B cell (primary cell): Measurements from ENCODE around the gene PLD1. TPM values are rescaled to one million over a fixed set of nuclear protein-coding genes. Genes with fewer than 3 reads are reported as not detected.

ENCODE experiments used
- ATAC-seq: fragments of 200-7000 bp; cut with Tn5 transposase; one replicate; pipeline ENCODE4 v1.10.0; 2021; ENCODE audit warnings: low read depth, mild to moderate bottlenecking, moderate number of reproducible peaks, moderate library complexity
- CTCF ChIA-PET: fragments of 350-600 bp; sonication (Branson Sonifier 250); formaldehyde crosslinking; loops from one replicate; lab custom pipeline; 2021; ENCODE audit warnings: antibody characterized with exemption, inconsistent platforms; lab: Charles Lee
- POLR2A ChIA-PET: fragments of 350-600 bp; sonication (Branson Sonifier 250); formaldehyde crosslinking; loops from one replicate; lab custom pipeline; 2021; ENCODE audit warnings: antibody characterized with exemption; lab: Charles Lee
- DNase-seq: peaks from one replicate; pipeline ENCODE4 v3.0.0; 2013
- H2AFZ ChIP-seq: 2 replicates; pipeline ENCODE4 v1.6.1; 2012; ENCODE audit warnings: mild to moderate bottlenecking, low read depth, low read length; ENCODE audit not compliant: insufficient read depth, poor library complexity, severe bottlenecking
- H3K27ac ChIP-seq, 2 donors: 1 replicate in 1 of 2; 2 replicates in 1 of 2; pipeline ENCODE4 v1.5.1; 2012 to 2013; ENCODE audit warnings: low read length in 2 of 2, mild to moderate bottlenecking in 2 of 2, moderate library complexity in 1 of 2
- H3K27me3 ChIP-seq, 4 experiments: fragments of 200-600 bp in 1 of 4; sonication (generic) in 1 of 4; replicated peaks in 1 of 4; 1 replicate in 2 of 4; 2 replicates in 2 of 4; pipeline versions ENCODE4 v1.6.1 to v1.7.0; 2013 to 2016; ENCODE audit warnings: low read length in 3 of 4, mild to moderate bottlenecking in 2 of 4, mixed read lengths in 1 of 4, moderate library complexity in 1 of 4; ENCODE audit not compliant: insufficient read depth in 4 of 4, control insufficient read depth in 3 of 4; ENCODE audit errors: control extremely low read depth in 1 of 4
- H3K36me3 ChIP-seq, 2 experiments: replicated peaks in 1 of 2; 1 replicate in 1 of 2; 2 replicates in 1 of 2; pipeline versions ENCODE4 v1.6.1 to v1.7.1; 2013; ENCODE audit warnings: low read length in 1 of 2; ENCODE audit not compliant: insufficient read depth in 2 of 2, control insufficient read depth in 1 of 2; ENCODE audit errors: control extremely low read depth in 1 of 2, extremely low read depth in 1 of 2
- H3K4me1 ChIP-seq, 2 donors: fragments of 200-600 bp in 1 of 2; sonication (generic) in 1 of 2; 1 replicate in 1 of 2; 2 replicates in 1 of 2; pipeline versions ENCODE4 v1.5.1 to v1.6.1; 2013 to 2017; ENCODE audit warnings: low read length in 2 of 2; ENCODE audit not compliant: control insufficient read depth in 2 of 2, insufficient read depth in 2 of 2
- H3K4me2 ChIP-seq: replicated peaks from 2 replicates; pipeline ENCODE3; 2012; ENCODE audit warnings: mild to moderate bottlenecking, low read depth, low read length; ENCODE audit not compliant: poor library complexity, severe bottlenecking
- H3K4me3 ChIP-seq, 5 experiments: fragments of 200-600 bp in 1 of 5; sonication (generic) in 1 of 5; 1 replicate in 3 of 5; 2 replicates in 2 of 5; pipeline versions ENCODE4 v1.5.1 to v1.7.0; 2011 to 2016; ENCODE audit warnings: low read length in 4 of 5, mild to moderate bottlenecking in 4 of 5, low read depth in 2 of 5, control low read depth in 1 of 5, moderate library complexity in 1 of 5; ENCODE audit not compliant: insufficient read depth in 1 of 5; ENCODE audit errors: control extremely low read depth in 1 of 5, extremely low read depth in 1 of 5
- H3K79me2 ChIP-seq: fragments of 200-600 bp; sonication (generic); one replicate; pipeline ENCODE4 v1.6.0; 2016; ENCODE audit warnings: low read length; ENCODE audit not compliant: control insufficient read depth, insufficient read depth
- H3K9ac ChIP-seq: fragments of 200-600 bp; sonication (generic); 2 replicates; pipeline ENCODE4 v1.6.1; 2017; ENCODE audit warnings: mild to moderate bottlenecking, low read length, moderate library complexity
- H3K9me3 ChIP-seq, 3 donors: one replicate each; pipeline versions ENCODE4 v1.6.1 to v1.7.1; 2013; ENCODE audit warnings: low read length in 2 of 3; ENCODE audit not compliant: control insufficient read depth in 2 of 3, insufficient read depth in 1 of 3; ENCODE audit errors: control extremely low read depth in 1 of 3
- H4K20me1 ChIP-seq: 2 replicates; pipeline ENCODE4 v1.6.0; 2012; ENCODE audit warnings: mild to moderate bottlenecking, low read length; ENCODE audit not compliant: insufficient read depth, control insufficient read depth, poor library complexity, severe bottlenecking
- H3K27ac Mint-ChIP-seq: one replicate; pipeline ENCODE4 v1.8.0; 2021; ENCODE audit warnings: mixed read lengths
- H3K27me3 Mint-ChIP-seq: one replicate; pipeline ENCODE4 v1.8.0; 2021; ENCODE audit warnings: mixed read lengths
- H3K4me1 Mint-ChIP-seq: one replicate; pipeline ENCODE4 v1.8.0; 2021; ENCODE audit warnings: mixed read lengths
- H3K4me3 Mint-ChIP-seq: one replicate; pipeline ENCODE4 v1.8.0; 2021; ENCODE audit warnings: mixed read lengths
- H3K9me3 Mint-ChIP-seq: one replicate; pipeline ENCODE4 v1.8.0; 2022; ENCODE audit warnings: mixed read lengths; ENCODE audit not compliant: insufficient read depth
- CTCF ChIP-seq: fragments of 200-600 bp; IDR thresholded peaks from one replicate; pipeline ENCODE4 v1.8.0; 2022; ENCODE audit warnings: antibody characterized with exemption, mild to moderate bottlenecking
- EZH2 ChIP-seq: IDR thresholded peaks from 2 replicates; pipeline ENCODE4 v1.6.1; 2012; ENCODE audit warnings: borderline replicate concordance, low read depth, mild to moderate bottlenecking, moderate library complexity, low read length; ENCODE audit not compliant: insufficient read depth, poor library complexity, severe bottlenecking
- WGBS: methylation state at CpG from one replicate; pipeline ENCODE4 v1.1.5; 2013; ENCODE audit warnings: missing lambda C conversion rate; ENCODE audit not compliant: insufficient coverage; 5-methylcytosine and 5-hydroxymethylcytosine counted together
- intact Hi-C: fragments of 100-400 bp; cut with micrococcal nuclease; formaldehyde crosslinking; loops from one replicate; pipeline ENCODE4 v1.10.0; 2022
- polyA plus RNA-seq: library from polyadenylated mRNA; depleted of rRNA; stranded (reverse); fragments of >200 nt; gene quantifications from 2 replicates; pipeline ENCODE4 v1.2.3, GENCODE V29; 2012
- total RNA-seq, 2 donors: library from RNA; stranded (reverse); fragments of 120-200 nt in 1 of 2; gene quantifications; 1 replicate in 1 of 2; 2 replicates in 1 of 2; pipeline versions ENCODE4 v1.2.3 to v1.2.4, GENCODE V29; 2013 to 2022

Gene PLD1
- total and polyA plus RNA-seq, 2 donors (not counting 1 experiment from before 2014, with no cell fraction given): 0.24 to 0.52 TPM

GRCh38 chr3:171653701-171654100 is 156.6 kb downstream of the PLD1 start:
- WGBS: no CpG with 5 or more reads among the region's 6 CpGs
- no peaks in the 10 kb centered on the region for H3K36me3 ChIP-seq
- no peaks in the 10 kb centered on the region for H3K4me1 ChIP-seq
- H4K20me1 ChIP-seq: no peaks in the 10 kb centered on the region
- H3K4me3 ChIP-seq: no peak overlapping the region
- no peak for DNase-seq
- H3K27ac ChIP-seq: no peak overlapping the region
- H2AFZ ChIP-seq: no peak overlapping the region
- intact Hi-C loops: no loop called here
- H3K27me3 Mint-ChIP-seq: peaks cover 12% of the 10 kb centered on the region
- no peaks in the 10 kb centered on the region for H3K4me1 Mint-ChIP-seq
- H3K79me2 ChIP-seq: no peaks in the 10 kb centered on the region
- POLR2A ChIA-PET: no interaction called here
- H3K9ac ChIP-seq: no peak overlapping the region
- H3K27me3 ChIP-seq: no peaks in the 10 kb centered on the region
- no peak for TF ChIP-seq CTCF
- no peak for TF ChIP-seq EZH2
- H3K4me3 Mint-ChIP-seq: no peak overlapping the region
- H3K4me2 ChIP-seq: no peak overlapping the region
- H3K9me3 ChIP-seq: no peaks in the 10 kb centered on the region
- no peak for ATAC-seq
- CTCF ChIA-PET: no interaction called here
- H3K27ac Mint-ChIP-seq: no peak overlapping the region
- no peaks in the 10 kb centered on the region for H3K9me3 Mint-ChIP-seq

- no peaks in the 10 kb centered on the region for H3K4me1 ChIP-seq
- Mint-ChIP-seq H3K27ac (no peak overlapping the region), H3K4me1 (no peaks in the 10 kb centered on the region), H3K27me3 (peaks cover 8% of the 10 kb centered on the region), H3K4me3 (no peak overlapping the region), H3K9me3 (no peaks in the 10 kb centered on the region)
- intact Hi-C loops: no loop called here
- no peaks in the 10 kb centered on the region for H3K79me2 ChIP-seq
- ATAC-seq (no peak), DNase-seq (no peak)
- no peak overlapping the region for H3K27ac ChIP-seq
- H3K9me3 ChIP-seq: no peaks in the 10 kb centered on the region
- no peak overlapping the region for H2AFZ ChIP-seq
- no peaks in the 10 kb centered on the region for H4K20me1 ChIP-seq
- H3K27me3 ChIP-seq: no peaks in the 10 kb centered on the region
- TF ChIP-seq EZH2 (no peak), CTCF (no peak)
- no CpG with 5 or more reads among the region's 1 CpG for WGBS
- no peak overlapping the region for H3K4me2 ChIP-seq
- no peaks in the 10 kb centered on the region for H3K36me3 ChIP-seq
- ChIA-PET POLR2A (no interaction called here), CTCF (no interaction called here)
- H3K4me3 ChIP-seq: no peak overlapping the region
- H3K9ac ChIP-seq: no peak overlapping the region
Measured at GRCh38 chr3:171652932-171653331, 157.4 kb downstream of the PLD1 start.
